PC-3 (cell line): Measurements from ENCODE around the gene SEC16A. TPM values are rescaled to one million over a fixed set of nuclear protein-coding genes. Genes with fewer than 3 reads are reported as not detected.

Experiments
- ATAC-seq: fragments of 200-7000 bp; cut with Tn5 transposase; 2 replicates; pipeline ENCODE4 v1.9.1; 2020; ENCODE audit warnings: mild to moderate bottlenecking, moderate library complexity
- BruUV-seq: library from RNA; stranded (reverse); fragments of 400-500 nt; replicated peaks from 2 replicates; lab custom pipeline; 2021; lab: Mats Ljungman, UMichigan
- CTCF ChIA-PET: fragments of 300-600 bp; sonication (Branson Sonifier 250); formaldehyde crosslinking; loops from one replicate; lab custom pipeline; 2022; ENCODE audit warnings: antibody characterized with exemption; lab: Charles Lee
- POLR2A ChIA-PET: fragments of 300-600 bp; sonication (Branson Sonifier 250); formaldehyde crosslinking; loops from one replicate; lab custom pipeline; 2022; ENCODE audit warnings: antibody characterized with exemption; ENCODE audit not compliant: unreplicated experiment; lab: Charles Lee
- DNase-seq: peaks from one replicate; pipeline ENCODE4 v3.0.0-alpha.2; 2015
- H2AFZ ChIP-seq: fragments of 300-600 bp; sonication (generic); 2 replicates; pipeline ENCODE4 v1.6.0; 2016; ENCODE audit warnings: antibody characterized with exemption, low read length
- H3F3A ChIP-seq: fragments of 300-600 bp; sonication (generic); one replicate; pipeline ENCODE4 v1.6.0; 2017; ENCODE audit warnings: antibody characterized with exemption, low read length, control low read depth, mild to moderate bottlenecking; ENCODE audit not compliant: unreplicated experiment
- H3K27ac ChIP-seq: fragments of 300-600 bp; sonication (generic); 2 replicates; pipeline ENCODE4 v1.5.1; 2016; ENCODE audit warnings: mild to moderate bottlenecking, low read length
- H3K27me3 ChIP-seq: fragments of 300-600 bp; sonication (generic); 2 replicates; pipeline ENCODE4 v1.6.1; 2016; ENCODE audit warnings: low read length, mixed read lengths
- H3K36me3 ChIP-seq: fragments of 300-600 bp; sonication (generic); 2 replicates; pipeline ENCODE4 v1.6.1; 2016; ENCODE audit warnings: low read depth, mixed run types, low read length, mixed read lengths
- H3K4me1 ChIP-seq: fragments of 300-600 bp; sonication (generic); 2 replicates; pipeline ENCODE4 v1.5.1; 2016; ENCODE audit warnings: low read length; ENCODE audit not compliant: insufficient read depth
- H3K4me2 ChIP-seq: fragments of 300-600 bp; sonication (generic); 2 replicates; pipeline ENCODE4 v1.6.0; 2016; ENCODE audit warnings: low read length
- H3K4me3 ChIP-seq: fragments of 300-600 bp; sonication (generic); 2 replicates; pipeline ENCODE4 v1.5.1; 2016; ENCODE audit warnings: mild to moderate bottlenecking, low read length, mixed read lengths
- H3K79me2 ChIP-seq: fragments of 300-600 bp; sonication (generic); 2 replicates; pipeline ENCODE4 v1.6.1; 2017; ENCODE audit warnings: low read length, mixed read lengths
- H3K9ac ChIP-seq: fragments of 300-600 bp; sonication (generic); 2 replicates; pipeline ENCODE4 v1.6.0; 2016; ENCODE audit warnings: mild to moderate bottlenecking, low read length
- H3K9me2 ChIP-seq: fragments of 300-600 bp; sonication (generic); replicated peaks from 2 replicates; pipeline ENCODE4 v1.6.1; 2016; ENCODE audit warnings: mixed run types, low read length, mixed read lengths
- H3K9me3 ChIP-seq: fragments of 300-600 bp; sonication (generic); 2 replicates; pipeline ENCODE4 v1.6.1; 2016; ENCODE audit warnings: low read length, mixed read lengths
- H4K20me1 ChIP-seq: fragments of 300-600 bp; sonication (generic); 2 replicates; pipeline ENCODE4 v1.6.1; 2016; ENCODE audit warnings: low read length, mixed read lengths
- CTCF ChIP-seq: fragments of 300-600 bp; sonication (generic); conservative IDR thresholded peaks from 2 replicates; pipeline ENCODE4 v1.5.1; 2017; ENCODE audit warnings: antibody characterized with exemption, low read depth, mild to moderate bottlenecking, low read length
- EZH2 ChIP-seq: fragments of 300-600 bp; sonication (generic); IDR thresholded peaks from one replicate; pipeline ENCODE4 v1.6.1; 2017; ENCODE audit warnings: antibody characterized with exemption, mild to moderate bottlenecking, low read length; ENCODE audit not compliant: unreplicated experiment
- EZH2phosphoT487 ChIP-seq: fragments of 300-600 bp; sonication (generic); IDR thresholded peaks from 2 replicates; pipeline ENCODE4 v1.6.1; 2018; ENCODE audit warnings: mild to moderate bottlenecking, antibody characterized with exemption, low read length, borderline replicate concordance
- intact Hi-C: fragments of 100-400 bp; cut with micrococcal nuclease; formaldehyde crosslinking; loops from 2 replicates; pipeline ENCODE4 v1.9.0; 2023
- total RNA-seq: library from RNA; depleted of rRNA; stranded (reverse); fragments of >200 nt; gene quantifications from 2 replicates; pipeline ENCODE4 v1.2.3, GENCODE V29; 2014

SEC16A gene
- total RNA-seq, 1 experiment from 2014 or later = 28.3 TPM

- DNase-seq = no peak
- POLR2A ChIA-PET = no interaction called here
- ATAC-seq = no peak
- Histone ChIP-seq H3K9me3 (no peaks in the 10 kb centered on the region), H3K36me3 (no peaks in the 10 kb centered on the region), H3K4me3 (no peak overlapping the region), H3K9me2 (no peaks in the 10 kb centered on the region), H3K9ac (no peak overlapping the region), H3K79me2 (no peaks in the 10 kb centered on the region), H3F3A (no peaks in the 10 kb centered on the region), H4K20me1 (no peaks in the 10 kb centered on the region), H2AFZ (no peak overlapping the region), H3K27me3 (no peaks in the 10 kb centered on the region), H3K27ac (no peak overlapping the region), H3K4me2 (no peak overlapping the region), H3K4me1 (no peaks in the 10 kb centered on the region)
- BruUV-seq = no TSS peak
- CTCF ChIA-PET = no interaction called here
- intact Hi-C loops = no loop called here
- TF ChIP-seq CTCF = no peak
- TF ChIP-seq EZH2phosphoT487 = no peak
- no peak for TF ChIP-seq EZH2
Measured at GRCh38 chr9:136497916-136498695, 15.3 kb upstream of the SEC16A start.

GRCh38 chr9:136496801-136497620 lies 14.2 kb upstream of the SEC16A start:
- no peaks in the 10 kb centered on the region for H3K9me2 ChIP-seq
- no peaks in the 10 kb centered on the region for H3F3A ChIP-seq
- ATAC-seq (no peak), DNase-seq (no peak)
- H3K9me3 ChIP-seq = no peaks in the 10 kb centered on the region
- POLR2A ChIA-PET = no interaction called here
- H3K4me1 ChIP-seq = no peaks in the 10 kb centered on the region
- TF ChIP-seq CTCF (no peak), EZH2 (no peak), EZH2phosphoT487 (no peak)
- no TSS peak for BruUV-seq
- no peaks in the 10 kb centered on the region for H3K79me2 ChIP-seq
- H3K27ac ChIP-seq = no peak overlapping the region
- H3K4me2 ChIP-seq = no peak overlapping the region
- CTCF ChIA-PET = no interaction called here
- intact Hi-C loops = no loop called here
- H3K36me3 ChIP-seq = no peaks in the 10 kb centered on the region
- no peak overlapping the region for H2AFZ ChIP-seq
- H3K4me3 ChIP-seq = no peak overlapping the region
- H3K27me3 ChIP-seq = no peaks in the 10 kb centered on the region
- no peaks in the 10 kb centered on the region for H4K20me1 ChIP-seq
- no peak overlapping the region for H3K9ac ChIP-seq
